Fibroblast of lung (primary cell): ENCODE measurements around the gene TNIK. TPM values are rescaled to one million over a fixed set of nuclear protein-coding genes. Genes with fewer than 3 reads are reported as not detected.

ENCODE experiments used
- DNase-seq, 2 donors: peaks; one replicate each; pipeline versions ENCODE4 v3.0.0 to v3.0.0-alpha.2; 2010; ENCODE audit warnings: low read depth in 2 of 2
- H2AFZ ChIP-seq: 2 replicates; pipeline ENCODE4 v1.5.1; 2012; ENCODE audit warnings: low read length, control low read depth, inconsistent platforms
- H3K27ac ChIP-seq: 2 replicates; pipeline ENCODE4 v1.5.1; 2011; ENCODE audit warnings: low read length, control low read depth; ENCODE audit not compliant: insufficient read depth
- H3K27me3 ChIP-seq: 2 replicates; pipeline ENCODE4 v1.5.1; 2011; ENCODE audit warnings: mild to moderate bottlenecking, low read length; ENCODE audit not compliant: control insufficient read depth, insufficient read depth
- H3K36me3 ChIP-seq: 2 replicates; pipeline ENCODE4 v1.5.1; 2011; ENCODE audit warnings: low read length; ENCODE audit not compliant: control insufficient read depth, insufficient read depth
- H3K4me1 ChIP-seq: 2 replicates; pipeline ENCODE4 v1.5.1; 2011; ENCODE audit warnings: low read length; ENCODE audit not compliant: control insufficient read depth, insufficient read depth; ENCODE audit errors: extremely low read depth
- H3K4me2 ChIP-seq: 2 replicates; pipeline ENCODE4 v1.5.1; 2011; ENCODE audit warnings: low read length, control low read depth; ENCODE audit not compliant: insufficient read depth; ENCODE audit errors: extremely low read depth
- H3K4me3 ChIP-seq, 4 experiments: fragments of 200-600 bp in 1 of 4; sonication (generic) in 1 of 4; replicated peaks in 1 of 4; 2 replicates each; pipeline ENCODE4 v1.5.1; 2011 to 2016; ENCODE audit warnings: low read length in 4 of 4, low read depth in 3 of 4, mild to moderate bottlenecking in 3 of 4, control low read depth in 2 of 4, inconsistent platforms in 1 of 4, mixed read lengths in 1 of 4; ENCODE audit not compliant: insufficient read depth in 1 of 4; ENCODE audit errors: control extremely low read depth in 1 of 4
- H3K79me2 ChIP-seq: 2 replicates; pipeline ENCODE4 v1.5.1; 2012; ENCODE audit warnings: mild to moderate bottlenecking, low read length, inconsistent platforms; ENCODE audit not compliant: control insufficient read depth, insufficient read depth
- H3K9ac ChIP-seq: 2 replicates; pipeline ENCODE4 v1.5.1; 2011; ENCODE audit warnings: mild to moderate bottlenecking, low read length, control low read depth; ENCODE audit not compliant: insufficient read depth
- H3K9me3 ChIP-seq: 2 replicates; pipeline ENCODE4 v1.5.1; 2012; ENCODE audit warnings: low read depth, low read length; ENCODE audit not compliant: control insufficient read depth, insufficient read depth
- H4K20me1 ChIP-seq: 2 replicates; pipeline ENCODE4 v1.5.1; 2011; ENCODE audit warnings: low read length; ENCODE audit not compliant: control insufficient read depth, insufficient read depth; ENCODE audit errors: extremely low read depth
- EZH2 ChIP-seq: IDR thresholded peaks from 2 replicates; pipeline ENCODE4 v1.5.1; 2012; ENCODE audit warnings: low read length, control low read depth, mild to moderate bottlenecking; ENCODE audit errors: missing control alignments
- polyA plus RNA-seq, 2 donors: library from polyadenylated mRNA; depleted of rRNA in 1 of 2; stranded (reverse) in 1 of 2; unstranded in 1 of 2; fragments of >200 nt; gene quantifications; 2 replicates each; pipeline ENCODE4 v1.2.1, GENCODE V29; 2011 to 2012; ENCODE audit warnings: missing spikeins in 1 of 2
- total RNA-seq: library from RNA; depleted of rRNA; stranded (reverse); fragments of >200 nt; gene quantifications from 2 replicates; pipeline ENCODE4 v1.2.1, GENCODE V29; 2014
- TF ChIP-seq, protein P1 (sequence below), 2 donors: IDR thresholded peaks in 1 of 2; conservative IDR thresholded peaks in 1 of 2; 1 replicate in 1 of 2; 2 replicates in 1 of 2; pipeline ENCODE4 v1.5.1; 2011 to 2012; ENCODE audit warnings: low read length in 2 of 2, control low read depth in 1 of 2, inconsistent platforms in 1 of 2, low read depth in 1 of 2, mild to moderate bottlenecking in 1 of 2

The TNIK gene
- total and polyA plus RNA-seq, 2 donors (not counting 1 experiment from before 2014, with no cell fraction given), result 13.8 to 39.3 TPM

DNA sequence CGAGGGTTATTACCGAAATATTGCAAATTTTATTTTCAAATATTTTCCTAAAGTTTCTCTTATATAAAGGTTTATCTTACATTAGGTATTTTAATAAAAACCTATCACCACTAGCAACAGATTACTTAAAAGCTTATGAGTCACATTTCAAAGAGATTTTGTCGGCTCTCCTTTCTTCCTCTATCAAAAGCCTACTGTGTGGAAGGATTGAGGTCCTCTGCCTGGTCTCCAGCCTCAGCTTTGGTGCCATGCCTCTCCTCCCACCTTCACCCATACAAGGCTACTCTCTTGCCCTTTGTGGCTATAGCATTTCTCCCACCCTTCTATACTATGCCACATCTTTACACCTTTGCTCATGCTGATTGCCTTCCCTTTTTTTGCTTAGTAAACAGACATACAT lies 199.3 kb downstream of the TNIK start:
- Histone ChIP-seq H2AFZ (no peak overlapping the region), H3K36me3 (no peaks in the 10 kb centered on the region), H3K4me2 (no peak overlapping the region), H4K20me1 (no peaks in the 10 kb centered on the region), H3K9ac (no peak overlapping the region), H3K79me2 (no peaks in the 10 kb centered on the region), H3K27ac (no peak overlapping the region), H3K4me3 (no peak overlapping the region), H3K27me3 (no peaks in the 10 kb centered on the region), H3K4me1 (peaks cover 11% of the 10 kb centered on the region), H3K9me3 (no peaks in the 10 kb centered on the region)
- DNase-seq, result no peak
- TF ChIP-seq EZH2, result no peak
- TF ChIP-seq, protein P1, sequence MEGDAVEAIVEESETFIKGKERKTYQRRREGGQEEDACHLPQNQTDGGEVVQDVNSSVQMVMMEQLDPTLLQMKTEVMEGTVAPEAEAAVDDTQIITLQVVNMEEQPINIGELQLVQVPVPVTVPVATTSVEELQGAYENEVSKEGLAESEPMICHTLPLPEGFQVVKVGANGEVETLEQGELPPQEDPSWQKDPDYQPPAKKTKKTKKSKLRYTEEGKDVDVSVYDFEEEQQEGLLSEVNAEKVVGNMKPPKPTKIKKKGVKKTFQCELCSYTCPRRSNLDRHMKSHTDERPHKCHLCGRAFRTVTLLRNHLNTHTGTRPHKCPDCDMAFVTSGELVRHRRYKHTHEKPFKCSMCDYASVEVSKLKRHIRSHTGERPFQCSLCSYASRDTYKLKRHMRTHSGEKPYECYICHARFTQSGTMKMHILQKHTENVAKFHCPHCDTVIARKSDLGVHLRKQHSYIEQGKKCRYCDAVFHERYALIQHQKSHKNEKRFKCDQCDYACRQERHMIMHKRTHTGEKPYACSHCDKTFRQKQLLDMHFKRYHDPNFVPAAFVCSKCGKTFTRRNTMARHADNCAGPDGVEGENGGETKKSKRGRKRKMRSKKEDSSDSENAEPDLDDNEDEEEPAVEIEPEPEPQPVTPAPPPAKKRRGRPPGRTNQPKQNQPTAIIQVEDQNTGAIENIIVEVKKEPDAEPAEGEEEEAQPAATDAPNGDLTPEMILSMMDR (conservative IDR thresholded peaks at IDR 0.05 in 1 of 2, IDR thresholded peaks at IDR 0.05 in 1 of 2; ENCODE audit: low read depth in 1 of 2, low read length in 2 of 2), result no peak

DNA sequence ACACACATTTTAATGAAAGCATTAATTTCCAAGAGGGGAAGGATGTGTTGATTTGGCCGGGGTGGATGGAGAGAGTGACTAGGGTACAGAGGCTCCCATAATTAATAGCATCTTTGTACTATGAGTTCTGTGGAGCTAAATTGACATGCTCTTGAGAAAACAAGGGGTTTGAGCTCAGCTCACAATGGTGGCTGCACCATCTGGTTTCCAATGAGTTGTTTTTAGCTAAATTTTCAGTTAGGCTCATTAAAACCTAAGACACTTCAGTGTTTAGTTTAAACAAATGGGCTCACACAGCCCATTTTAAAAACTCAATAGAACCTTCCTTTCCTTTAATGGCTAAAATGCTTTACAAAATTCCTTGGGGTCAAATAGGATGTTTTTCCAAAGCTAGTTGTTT lies 199.7 kb downstream of the TNIK start:
- H2AFZ ChIP-seq, result no peak overlapping the region
- H3K4me2 ChIP-seq, result no peak overlapping the region
- no peaks in the 10 kb centered on the region for H3K27me3 ChIP-seq
- no peaks in the 10 kb centered on the region for H3K9me3 ChIP-seq
- peaks cover 11% of the 10 kb centered on the region for H3K4me1 ChIP-seq
- H3K4me3 ChIP-seq, result no peak overlapping the region
- no peak overlapping the region for H3K9ac ChIP-seq
- no peak for DNase-seq
- no peaks in the 10 kb centered on the region for H3K36me3 ChIP-seq
- TF ChIP-seq, protein P1 (conservative IDR thresholded peaks at IDR 0.05 in 1 of 2, IDR thresholded peaks at IDR 0.05 in 1 of 2; ENCODE audit: low read depth in 1 of 2, low read length in 2 of 2), result no peak
- no peak for TF ChIP-seq EZH2
- H3K27ac ChIP-seq, result no peak overlapping the region
- H3K79me2 ChIP-seq, result no peaks in the 10 kb centered on the region
- H4K20me1 ChIP-seq, result no peaks in the 10 kb centered on the region

DNA sequence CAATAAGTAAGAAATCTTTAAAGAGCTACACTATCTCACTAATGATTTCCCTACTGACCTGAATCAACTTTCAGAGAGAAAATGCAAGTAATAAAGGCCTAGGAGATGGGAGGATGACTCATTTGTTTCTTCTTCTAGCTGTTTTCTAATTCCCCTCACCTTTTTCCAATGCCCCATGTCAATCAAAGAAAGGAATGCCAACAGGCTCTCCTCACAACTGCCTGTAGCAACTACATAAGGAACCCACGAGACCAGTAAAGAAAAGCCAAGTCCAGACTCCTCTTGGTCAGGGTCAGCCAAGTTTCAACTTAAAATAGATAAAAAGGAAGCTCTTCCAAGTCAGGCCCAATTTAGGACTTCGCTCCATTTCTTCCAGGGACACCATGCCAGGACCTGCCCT lies 201.9 kb downstream of the TNIK start:
- no peak overlapping the region for H3K27ac ChIP-seq

More for the DNA sequence above, 201.9 kb downstream of the TNIK start:
- peak in 1 of 2 donors; percentile 40 for DNase-seq
- Histone ChIP-seq H3K79me2 (no peaks in the 10 kb centered on the region), H3K9me3 (no peaks in the 10 kb centered on the region), H3K27me3 (no peaks in the 10 kb centered on the region), H2AFZ (no peak overlapping the region), H3K36me3 (no peaks in the 10 kb centered on the region), H3K4me1 (peaks cover 11% of the 10 kb centered on the region), H3K4me2 (peak overlapping the region; percentile 41), H4K20me1 (no peaks in the 10 kb centered on the region), H3K4me3 (no peak overlapping the region), H3K9ac (no peak overlapping the region)
- TF ChIP-seq, protein P1 (conservative IDR thresholded peaks at IDR 0.05 in 1 of 2, IDR thresholded peaks at IDR 0.05 in 1 of 2; ENCODE audit: low read depth in 1 of 2, low read length in 2 of 2), result no peak
- TF ChIP-seq EZH2, result no peak
